T47D (cell line): ENCODE data around the gene MCC.

ENCODE experiments used
- DNase-seq, 2 experiments: peaks; one replicate each; pipeline versions ENCODE4 v3.0.0 to v3.0.0-alpha.2; 2011 to 2012; ENCODE audit warnings: low read depth in 1 of 2, low spot score in 1 of 2
- JUND ChIP-seq: IDR thresholded peaks from 2 replicates; pipeline ENCODE4 v1.6.1; 2012; ENCODE audit warnings: low read depth
- in situ Hi-C: cut with HindIII; loops from 2 replicates; pipeline ENCODE4 v1.10.0; 2016; ENCODE audit warnings: low sequenced_read_pairs, low pct_unique_long_range_greater_than_20kb

MCC gene

GRCh38 chr5:113367586-113367985 lies 120.7 kb downstream of the MCC start:
- TF ChIP-seq JUND, result no peak
- in situ Hi-C loops, result no loop called here
- no peak for DNase-seq

GRCh38 chr5:113364466-113364865 lies 123.8 kb downstream of the MCC start:
- no peak for DNase-seq
- in situ Hi-C loops, result no loop called here
- no peak for TF ChIP-seq JUND

- in situ Hi-C loops, result no loop called here
- TF ChIP-seq JUND, result no peak
- DNase-seq, result no peak
Observed at GRCh38 chr5:113361701-113362100, 126.6 kb downstream of the MCC start.

- in situ Hi-C loops, result no loop called here
- TF ChIP-seq JUND, result no peak
- DNase-seq, result no peak
Observed at GRCh38 chr5:113359419-113359818, 128.8 kb downstream of the MCC start.

- DNase-seq, result no peak
- no peak for TF ChIP-seq JUND
- in situ Hi-C loops, result no loop called here
Observed at GRCh38 chr5:113358696-113359095, 129.6 kb downstream of the MCC start.

- DNase-seq, result no peak
- no peak for TF ChIP-seq JUND
- in situ Hi-C loops, result no loop called here
Observed at GRCh38 chr5:113357696-113358476, 130.4 kb downstream of the MCC start.

GRCh38 chr5:113356487-113356886 lies 131.8 kb downstream of the MCC start:
- peak in 1 of 2 experiments; percentile 6 for DNase-seq
- in situ Hi-C loops, result no loop called here
- TF ChIP-seq JUND, result no peak

GRCh38 chr5:113354055-113354454 lies 134.2 kb downstream of the MCC start:
- TF ChIP-seq JUND, result no peak
- DNase-seq, result no peak
- in situ Hi-C loops, result no loop called here

- in situ Hi-C loops, result no loop called here
- DNase-seq, result no peak
- no peak for TF ChIP-seq JUND
Observed at GRCh38 chr5:113347572-113347971, 140.7 kb downstream of the MCC start.

GRCh38 chr5:113344973-113345940 lies 143.0 kb downstream of the MCC start:
- DNase-seq, result peak in 1 of 2 experiments; percentile 39
- no peak for TF ChIP-seq JUND
- in situ Hi-C loops, result no loop called here

GRCh38 chr5:113343343-113343742 lies 144.9 kb downstream of the MCC start:
- in situ Hi-C loops, result no loop called here
- DNase-seq, result no peak
- no peak for TF ChIP-seq JUND

GRCh38 chr5:113340537-113340936 lies 147.7 kb downstream of the MCC start:
- in situ Hi-C loops, result no loop called here
- DNase-seq, result no peak
- TF ChIP-seq JUND, result no peak

GRCh38 chr5:113338628-113339027 lies 149.6 kb downstream of the MCC start:
- in situ Hi-C loops, result no loop called here
- no peak for DNase-seq
- no peak for TF ChIP-seq JUND
